ENCODE measurements around the gene FIGLA. TPM values are rescaled to one million over a fixed set of nuclear protein-coding genes. Genes with fewer than 3 reads are reported as not detected.

FIGLA gene
- total and polyA plus RNA-seq, 2 experiments from 2014 or later: not detected

- no peak for ATAC-seq
- Histone ChIP-seq H3K27ac (ENCODE audit: low read depth) (no peak overlapping the region), H2AFZ (no peak overlapping the region), H3K36me3 (ENCODE audit: insufficient read depth) (no peaks in the 10 kb centered on the region), H3K4me1 (ENCODE audit: insufficient read depth) (no peaks in the 10 kb centered on the region), H3K4me2 (no peak overlapping the region), H3K79me2 (replicated peaks; ENCODE audit: insufficient read depth) (no peaks in the 10 kb centered on the region), H3K27me3 (ENCODE audit: insufficient read depth) (no peaks in the 10 kb centered on the region), H4K20me1 (replicated peaks; ENCODE audit: insufficient read depth) (no peaks in the 10 kb centered on the region), H3F3A (replicated peaks; ENCODE audit: low read depth) (no peaks in the 10 kb centered on the region), H3K4me3 (no peak overlapping the region), H3K9me2 (ENCODE audit: insufficient read depth) (peaks cover 4% of the 10 kb centered on the region; the same call in 1 of the 2 replicates)
- no peak for TF ChIP-seq ZNF114 (CRISPR knock-in tag; IDR thresholded peaks at IDR 0.05)
- no peak for TF ChIP-seq EZH2 (IDR thresholded peaks at IDR 0.05; ENCODE audit: low read depth, unreplicated experiment)
- TF ChIP-seq, protein P1, sequence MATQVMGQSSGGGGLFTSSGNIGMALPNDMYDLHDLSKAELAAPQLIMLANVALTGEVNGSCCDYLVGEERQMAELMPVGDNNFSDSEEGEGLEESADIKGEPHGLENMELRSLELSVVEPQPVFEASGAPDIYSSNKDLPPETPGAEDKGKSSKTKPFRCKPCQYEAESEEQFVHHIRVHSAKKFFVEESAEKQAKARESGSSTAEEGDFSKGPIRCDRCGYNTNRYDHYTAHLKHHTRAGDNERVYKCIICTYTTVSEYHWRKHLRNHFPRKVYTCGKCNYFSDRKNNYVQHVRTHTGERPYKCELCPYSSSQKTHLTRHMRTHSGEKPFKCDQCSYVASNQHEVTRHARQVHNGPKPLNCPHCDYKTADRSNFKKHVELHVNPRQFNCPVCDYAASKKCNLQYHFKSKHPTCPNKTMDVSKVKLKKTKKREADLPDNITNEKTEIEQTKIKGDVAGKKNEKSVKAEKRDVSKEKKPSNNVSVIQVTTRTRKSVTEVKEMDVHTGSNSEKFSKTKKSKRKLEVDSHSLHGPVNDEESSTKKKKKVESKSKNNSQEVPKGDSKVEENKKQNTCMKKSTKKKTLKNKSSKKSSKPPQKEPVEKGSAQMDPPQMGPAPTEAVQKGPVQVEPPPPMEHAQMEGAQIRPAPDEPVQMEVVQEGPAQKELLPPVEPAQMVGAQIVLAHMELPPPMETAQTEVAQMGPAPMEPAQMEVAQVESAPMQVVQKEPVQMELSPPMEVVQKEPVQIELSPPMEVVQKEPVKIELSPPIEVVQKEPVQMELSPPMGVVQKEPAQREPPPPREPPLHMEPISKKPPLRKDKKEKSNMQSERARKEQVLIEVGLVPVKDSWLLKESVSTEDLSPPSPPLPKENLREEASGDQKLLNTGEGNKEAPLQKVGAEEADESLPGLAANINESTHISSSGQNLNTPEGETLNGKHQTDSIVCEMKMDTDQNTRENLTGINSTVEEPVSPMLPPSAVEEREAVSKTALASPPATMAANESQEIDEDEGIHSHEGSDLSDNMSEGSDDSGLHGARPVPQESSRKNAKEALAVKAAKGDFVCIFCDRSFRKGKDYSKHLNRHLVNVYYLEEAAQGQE (IDR thresholded peaks at IDR 0.05; ENCODE audit: unreplicated experiment): no peak
- no peak for TF ChIP-seq ZNF462 (CRISPR knock-in tag; IDR thresholded peaks at IDR 0.05)
- TF ChIP-seq EZH2phosphoT487 (IDR thresholded peaks at IDR 0.05; ENCODE audit: unreplicated experiment): no peak
- TF ChIP-seq NANOG (IDR thresholded peaks at IDR 0.05; ENCODE audit: borderline replicate concordance): no peak
- no peak for TF ChIP-seq JUNB (IDR thresholded peaks at IDR 0.05; ENCODE audit: unreplicated experiment)
- TF ChIP-seq POLR2AphosphoS5 (IDR thresholded peaks at IDR 0.05; ENCODE audit: low read depth): no peak
- Mint-ChIP-seq H3K4me3 (no peak overlapping the region), H3K9me3 (peaks cover 3% of the 10 kb centered on the region; the same call in 2 of the 3 replicates), H3K4me1 (peaks cover under 1% of the 10 kb centered on the region), H3K36me3 (ENCODE audit: low read depth) (no peaks in the 10 kb centered on the region), H3K27ac (no peak overlapping the region), H3K27me3 (ENCODE audit: insufficient read depth, low read depth, poor library complexity) (peaks cover 18% of the 10 kb centered on the region)
- no peak for DNase-seq (ENCODE audit: low spot score)
Observed at GRCh38 chr2:70834106-70834505, 43.7 kb upstream of the FIGLA start.

Data from GM23338 (cell line).